Suppressor macrophage treated with lipopolysaccharide for 1 hour (primary cell): ENCODE measurements around the gene AGPAT3.
"Not testable (repeated sequence)": the region's sequence is repeated elsewhere in the genome, so short reads cannot be mapped to it uniquely, and the experiment has no call there.

ENCODE experiments used
- DNase-seq, 3 donors: peaks; one replicate each; pipeline ENCODE4 v3.0.0-alpha.2; 2020 to 2022

Gene AGPAT3

DNA sequence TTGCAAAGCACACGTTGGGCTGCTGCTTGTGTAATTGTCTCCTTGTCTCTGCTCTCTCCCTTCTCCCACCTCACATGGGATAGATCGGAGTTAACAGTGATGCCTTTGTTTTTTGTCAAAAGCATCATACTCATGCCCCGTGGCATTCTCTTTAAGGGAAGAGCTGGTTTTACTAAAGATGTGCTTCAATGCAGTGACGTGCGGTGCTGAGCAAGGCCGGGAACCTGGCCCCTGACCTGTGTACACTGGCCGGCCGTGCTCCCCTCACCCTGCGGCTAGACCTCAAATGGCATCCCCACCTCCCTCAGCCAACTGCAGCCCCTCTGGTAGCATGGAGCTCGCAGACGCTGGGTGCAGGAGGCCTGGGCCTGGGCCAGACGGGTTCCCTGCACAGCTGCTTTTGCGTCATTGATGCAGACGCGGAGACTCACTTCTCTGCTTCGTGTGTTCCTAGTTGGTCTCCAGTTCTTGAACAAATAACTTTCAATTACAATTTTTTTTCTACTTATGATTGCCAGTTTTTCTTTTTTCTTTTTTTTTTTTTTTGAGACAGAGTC is 19.9 kb downstream of the AGPAT3 start:
- DNase-seq, result no peak

DNA sequence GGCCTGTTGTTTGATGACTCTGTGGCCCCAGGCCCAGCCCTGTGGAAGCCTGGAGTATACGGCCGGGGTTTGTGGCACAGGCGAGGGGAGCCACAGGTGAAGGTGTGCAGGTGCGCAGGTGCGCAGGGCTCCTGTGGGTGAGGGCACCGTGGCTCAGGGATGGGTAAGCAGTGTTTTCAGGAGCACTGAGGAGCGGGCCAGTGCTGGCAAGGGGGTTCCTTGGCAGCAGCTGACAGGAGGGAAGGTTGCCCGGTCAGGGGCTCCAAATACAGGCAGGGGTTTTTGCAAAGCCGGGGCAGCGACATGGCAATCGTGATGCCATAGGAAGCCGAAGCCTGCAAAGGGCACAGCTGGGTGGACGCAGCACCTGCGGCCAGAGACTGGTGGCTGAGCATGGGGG is 20.7 kb downstream of the AGPAT3 start:
- no peak for DNase-seq

DNA sequence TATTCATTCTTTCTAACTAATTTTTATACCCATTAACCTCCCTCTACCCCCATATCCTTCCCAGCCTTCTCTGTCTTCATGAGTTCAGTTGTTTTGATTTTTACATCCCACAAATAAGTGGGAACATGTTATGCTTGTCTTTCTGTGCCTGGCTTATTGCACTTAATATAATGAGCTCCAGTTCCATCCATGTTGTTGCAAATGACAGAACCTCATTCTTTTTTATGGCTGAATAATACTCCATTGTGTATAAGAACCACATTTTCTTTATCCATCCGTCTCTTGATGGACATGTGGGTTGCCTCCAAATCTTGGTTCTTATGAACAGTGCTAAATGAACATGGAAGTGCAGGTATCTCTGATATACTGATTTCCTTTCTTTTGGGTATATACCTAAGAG is 21.5 kb downstream of the AGPAT3 start:
- DNase-seq, result no peak

GRCh38 chr21:43889069-43889468 is 24.0 kb downstream of the AGPAT3 start:
- DNase-seq, result no peak

- DNase-seq, result no peak
Observed at GRCh38 chr21:43890042-43890441, 25.0 kb downstream of the AGPAT3 start.

- no peak for DNase-seq
Observed at GRCh38 chr21:43892334-43892733, 27.3 kb downstream of the AGPAT3 start.

- no peak for DNase-seq
Observed at GRCh38 chr21:43892984-43893535, 28.0 kb downstream of the AGPAT3 start.

- peak in 2 of 3 donors; percentile 17 to 30 for DNase-seq
Observed at GRCh38 chr21:43893536-43894205, 28.6 kb downstream of the AGPAT3 start.

- DNase-seq, result no peak
Observed at GRCh38 chr21:43894206-43894577, 29.2 kb downstream of the AGPAT3 start.

DNA sequence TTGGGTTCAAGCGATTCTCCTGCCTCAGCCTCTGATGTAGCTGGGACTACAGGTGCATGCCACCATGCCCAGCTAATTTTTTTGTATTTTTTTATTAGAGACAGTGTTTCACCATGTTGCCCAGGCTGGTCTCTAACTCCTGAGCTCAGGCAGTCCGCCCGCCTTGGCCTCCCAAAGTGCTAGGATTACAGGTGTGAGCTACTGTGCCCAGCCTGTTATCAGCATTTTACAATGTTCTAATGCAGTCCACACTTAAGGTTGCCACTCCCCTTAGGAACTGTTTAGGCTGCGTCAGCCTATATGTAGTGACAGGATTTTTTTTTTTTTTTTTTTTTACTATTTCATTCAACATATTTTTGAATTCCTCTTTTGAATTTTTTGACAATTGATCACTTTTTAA is 30.2 kb downstream of the AGPAT3 start:
- DNase-seq, result no peak

DNA sequence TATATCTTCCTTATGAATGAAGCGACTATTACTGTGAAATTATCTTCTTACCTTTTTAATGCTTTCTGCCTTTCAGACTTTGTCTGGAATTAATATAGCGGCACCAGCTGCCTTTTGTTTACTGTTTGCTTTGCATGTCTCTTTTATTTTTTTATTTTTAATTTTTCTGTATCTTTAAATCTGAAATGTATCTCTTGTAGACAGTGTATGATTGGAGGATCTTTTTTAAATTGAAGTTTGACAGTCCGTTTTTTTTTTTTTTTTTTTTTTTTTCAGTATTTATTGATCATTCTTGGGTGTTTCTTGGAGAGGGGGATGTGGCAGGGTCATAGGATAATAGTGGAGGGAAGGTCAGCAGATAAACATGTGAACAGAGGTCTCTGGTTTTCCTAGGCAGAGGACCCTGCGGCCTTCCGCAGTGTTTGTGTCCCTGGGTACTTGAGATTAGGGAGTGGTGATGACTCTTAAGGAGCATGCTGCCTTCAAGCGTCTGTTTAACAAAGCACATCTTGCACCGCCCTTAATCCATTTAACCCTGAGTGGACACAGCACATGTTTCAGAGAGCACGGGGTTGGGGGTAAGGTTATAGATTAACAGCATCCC is 31.8 kb downstream of the AGPAT3 start:
- not testable (repeated sequence) for DNase-seq

DNA sequence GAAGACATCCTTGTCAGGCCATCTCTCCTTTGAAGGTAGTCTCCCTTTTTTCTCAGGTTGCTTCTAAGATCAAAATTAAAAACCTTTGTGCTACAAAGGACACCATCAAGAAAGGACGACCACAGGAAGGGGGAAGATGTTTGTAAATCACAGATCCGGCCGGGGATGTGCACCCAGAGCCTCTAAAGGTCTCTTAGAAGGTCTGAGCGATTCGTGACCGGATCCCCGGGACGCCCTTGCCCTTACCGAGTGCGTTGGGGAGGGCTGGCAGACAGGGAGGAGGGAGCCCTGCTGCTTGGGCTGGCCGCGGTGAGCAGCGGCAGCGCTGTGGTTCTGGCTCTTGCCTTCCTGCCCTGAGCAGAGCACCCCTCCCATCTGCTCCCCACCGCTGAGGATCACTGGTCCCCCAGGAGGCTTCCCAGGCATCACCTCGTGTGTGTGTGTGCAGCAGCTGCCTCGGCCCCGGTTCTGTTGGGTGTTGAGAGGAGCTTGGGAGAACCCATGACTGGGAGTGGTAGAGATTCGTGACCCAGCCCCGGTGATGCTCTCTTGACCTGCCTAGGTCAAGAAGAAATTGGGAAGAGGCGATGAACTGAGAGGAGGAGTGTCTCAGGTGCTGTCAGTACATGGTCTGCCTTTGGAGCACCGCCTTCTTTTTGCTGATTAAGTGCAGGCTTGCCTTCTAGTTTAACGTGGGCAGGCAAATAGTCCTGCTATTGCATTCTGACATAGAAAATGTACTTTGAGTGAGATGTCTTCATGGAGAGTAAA is 34.5 kb downstream of the AGPAT3 start:
- DNase-seq, result no peak

DNA sequence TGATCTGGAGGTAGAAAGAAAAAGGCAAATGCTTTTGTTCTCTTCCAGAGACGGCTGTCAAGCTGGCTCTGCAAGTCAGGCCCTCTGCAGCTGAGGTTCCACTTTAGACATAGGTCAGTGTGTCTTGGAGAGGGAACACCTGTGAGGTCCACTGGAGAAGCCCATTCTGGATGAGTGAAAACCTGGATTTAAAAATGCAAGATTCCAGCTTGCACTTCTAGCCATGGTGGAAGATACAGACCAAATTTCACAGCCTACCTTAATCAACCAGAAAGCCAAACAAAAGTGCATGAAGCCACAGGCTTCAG is 35.0 kb downstream of the AGPAT3 start:
- DNase-seq, result no peak

GRCh38 chr21:43900690-43901089 is 35.7 kb downstream of the AGPAT3 start:
- no peak for DNase-seq

GRCh38 chr21:43902441-43902840 is 37.4 kb downstream of the AGPAT3 start:
- DNase-seq, result no peak

- no peak for DNase-seq
Observed at GRCh38 chr21:43903451-43904091, 38.5 kb downstream of the AGPAT3 start.

GRCh38 chr21:43904331-43904781 is 39.3 kb downstream of the AGPAT3 start:
- DNase-seq, result no peak

- no peak for DNase-seq
Observed at GRCh38 chr21:43905726-43906455, 40.9 kb downstream of the AGPAT3 start.

DNA sequence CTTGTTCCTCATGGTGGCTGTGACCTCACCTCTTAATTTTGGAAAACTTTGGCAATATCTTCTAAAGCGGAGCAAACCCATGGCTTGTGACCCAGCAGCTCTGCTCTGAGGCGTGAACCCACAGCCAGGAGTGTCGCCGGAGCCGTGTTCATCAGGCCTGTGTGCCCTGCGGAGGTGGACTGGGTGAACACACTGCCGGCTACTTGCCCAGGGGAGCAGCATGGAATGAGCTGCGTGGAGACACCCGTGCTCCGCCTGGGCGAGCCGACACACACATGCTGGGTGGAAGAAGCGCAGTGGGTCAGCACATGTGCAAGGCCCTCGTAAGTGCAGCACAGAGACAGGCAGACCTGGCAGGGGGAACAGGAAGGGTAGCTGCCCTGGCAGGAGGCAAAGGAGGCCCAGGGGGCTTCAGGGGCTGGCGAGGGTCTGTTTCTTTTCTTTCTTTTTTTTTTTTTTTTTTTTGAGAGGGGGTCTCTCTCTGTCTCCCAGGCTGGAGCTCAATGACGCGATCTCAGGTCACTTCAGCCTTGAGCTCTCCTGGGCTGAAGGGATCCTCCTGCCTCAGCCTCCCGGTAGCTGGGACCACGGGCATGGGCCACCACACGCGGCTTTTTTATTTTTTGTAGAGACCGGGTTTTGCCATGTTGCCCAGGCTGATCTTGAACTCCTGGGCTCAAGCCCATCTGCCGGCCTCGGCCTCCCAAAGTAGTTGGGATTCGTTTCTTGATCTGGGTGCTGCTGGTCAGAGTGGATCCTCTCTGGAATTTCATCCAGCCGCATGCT is 41.8 kb downstream of the AGPAT3 start:
- no peak for DNase-seq

DNA sequence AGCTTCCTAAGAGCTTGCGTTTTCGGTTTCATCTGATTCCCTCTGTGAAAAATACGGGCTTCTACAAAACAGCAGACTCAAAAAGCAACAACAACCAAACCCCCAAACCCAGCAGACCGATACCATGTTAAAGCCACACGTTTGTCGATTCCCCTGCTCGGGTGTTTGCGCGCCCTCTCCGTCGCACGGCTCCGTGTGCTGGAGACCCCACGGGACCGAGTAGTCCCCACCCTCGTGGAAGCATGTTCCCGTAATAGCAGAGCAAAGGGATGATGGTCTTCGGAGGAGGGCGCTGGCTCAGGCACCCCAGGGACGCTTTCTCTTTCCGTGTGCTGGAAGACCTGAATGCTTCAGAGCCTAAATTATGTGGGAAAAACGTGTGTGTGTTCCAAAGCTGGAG is 42.7 kb downstream of the AGPAT3 start:
- no peak for DNase-seq

DNA sequence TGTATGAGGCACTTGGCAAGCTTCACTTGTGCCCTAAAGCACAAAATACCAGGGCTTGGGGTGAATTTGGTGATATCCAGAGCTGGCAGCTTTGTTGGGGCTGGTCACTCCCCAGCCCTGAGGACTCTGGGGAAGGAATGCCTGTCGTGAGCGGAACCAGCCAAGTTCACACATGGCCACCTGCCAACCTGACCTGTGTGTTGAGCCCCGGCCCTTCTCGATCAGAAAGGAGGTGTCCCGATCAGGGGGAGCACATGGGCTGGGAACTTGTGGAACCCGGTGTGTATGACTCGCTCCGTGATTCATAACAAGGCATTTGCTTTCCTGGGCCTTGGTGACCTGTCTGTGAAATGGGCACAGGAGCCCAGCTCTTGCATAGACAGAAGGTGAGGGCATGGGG is 43.1 kb downstream of the AGPAT3 start:
- no peak for DNase-seq
